Omental fat pad (tissue), 4 donors: ENCODE data around the gene RACGAP1. TPM values are rescaled to one million over a fixed set of nuclear protein-coding genes. Genes with fewer than 3 reads are reported as not detected.

ENCODE experiments used
- ATAC-seq: fragments of 150-250 bp; one replicate; pipeline ENCODE4 v1.9.1; 2016; ENCODE audit warnings: mild to moderate bottlenecking, moderate library complexity; ENCODE audit not compliant: low FRiP score
- DNase-seq: peaks from one replicate; pipeline ENCODE4 v3.0.0-alpha.2; 2019; ENCODE audit warnings: low spot score
- total RNA-seq, 4 donors: library from RNA; depleted of rRNA; stranded (reverse); fragments of >200 nt; gene quantifications; one replicate each; pipeline ENCODE4 v1.1.0, GENCODE V29; 2016
- TF ChIP-seq, protein P1 (sequence below), 3 donors: fragments of 450-650 bp; IDR thresholded peaks; one replicate each; pipeline ENCODE4 v1.5.1; 2016 to 2017; ENCODE audit warnings: antibody characterized with exemption in 3 of 3, mild to moderate bottlenecking in 3 of 3, moderate library complexity in 2 of 3

RACGAP1 gene
- total RNA-seq, 4 donors from 2014 or later: 5.2 to 15.3 (median 8.5) TPM

DNA sequence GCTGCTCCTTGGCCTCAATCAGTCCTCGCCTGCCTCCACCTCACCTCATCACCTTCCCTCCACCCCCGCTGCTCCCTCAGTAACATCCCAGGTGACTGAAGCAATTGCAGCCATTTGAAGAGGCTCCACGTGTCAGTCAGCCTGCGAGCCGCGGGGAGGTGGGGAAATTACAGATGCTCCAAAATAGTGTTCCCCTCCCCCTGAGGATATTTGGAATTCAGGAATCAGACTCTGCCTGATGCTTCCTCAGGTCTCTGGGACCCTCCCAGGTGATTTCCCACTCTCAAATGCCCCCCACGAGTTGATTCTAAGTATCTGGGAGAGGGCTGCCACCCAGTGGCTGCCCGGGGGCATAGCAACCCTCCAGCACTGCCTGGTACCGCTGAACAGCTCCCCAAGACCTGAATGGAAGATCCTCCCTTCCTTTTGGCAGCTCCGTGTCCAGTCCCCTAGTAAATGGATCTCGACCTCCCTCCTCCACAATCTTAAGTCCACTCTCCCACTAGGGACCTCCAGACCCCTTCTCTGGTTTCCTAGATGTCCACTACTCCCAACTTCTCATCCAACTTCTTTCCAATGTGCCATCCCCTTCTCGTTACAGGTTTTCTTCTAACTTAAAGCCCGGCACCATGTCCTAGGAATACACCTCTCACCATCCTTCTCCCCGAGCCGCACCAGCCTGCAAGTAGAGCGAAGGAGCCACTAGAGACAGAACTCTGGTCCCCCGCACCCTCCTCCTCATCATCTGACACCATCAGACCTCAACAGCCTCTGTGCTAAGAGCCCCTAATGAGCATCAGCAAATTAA is 30.7 kb upstream of the RACGAP1 start:
- DNase-seq (no peak), ATAC-seq (no peak)
- TF ChIP-seq, protein P1, sequence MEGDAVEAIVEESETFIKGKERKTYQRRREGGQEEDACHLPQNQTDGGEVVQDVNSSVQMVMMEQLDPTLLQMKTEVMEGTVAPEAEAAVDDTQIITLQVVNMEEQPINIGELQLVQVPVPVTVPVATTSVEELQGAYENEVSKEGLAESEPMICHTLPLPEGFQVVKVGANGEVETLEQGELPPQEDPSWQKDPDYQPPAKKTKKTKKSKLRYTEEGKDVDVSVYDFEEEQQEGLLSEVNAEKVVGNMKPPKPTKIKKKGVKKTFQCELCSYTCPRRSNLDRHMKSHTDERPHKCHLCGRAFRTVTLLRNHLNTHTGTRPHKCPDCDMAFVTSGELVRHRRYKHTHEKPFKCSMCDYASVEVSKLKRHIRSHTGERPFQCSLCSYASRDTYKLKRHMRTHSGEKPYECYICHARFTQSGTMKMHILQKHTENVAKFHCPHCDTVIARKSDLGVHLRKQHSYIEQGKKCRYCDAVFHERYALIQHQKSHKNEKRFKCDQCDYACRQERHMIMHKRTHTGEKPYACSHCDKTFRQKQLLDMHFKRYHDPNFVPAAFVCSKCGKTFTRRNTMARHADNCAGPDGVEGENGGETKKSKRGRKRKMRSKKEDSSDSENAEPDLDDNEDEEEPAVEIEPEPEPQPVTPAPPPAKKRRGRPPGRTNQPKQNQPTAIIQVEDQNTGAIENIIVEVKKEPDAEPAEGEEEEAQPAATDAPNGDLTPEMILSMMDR (IDR thresholded peaks at IDR 0.05): peak in 1 of 3 donors; percentile 71

DNA sequence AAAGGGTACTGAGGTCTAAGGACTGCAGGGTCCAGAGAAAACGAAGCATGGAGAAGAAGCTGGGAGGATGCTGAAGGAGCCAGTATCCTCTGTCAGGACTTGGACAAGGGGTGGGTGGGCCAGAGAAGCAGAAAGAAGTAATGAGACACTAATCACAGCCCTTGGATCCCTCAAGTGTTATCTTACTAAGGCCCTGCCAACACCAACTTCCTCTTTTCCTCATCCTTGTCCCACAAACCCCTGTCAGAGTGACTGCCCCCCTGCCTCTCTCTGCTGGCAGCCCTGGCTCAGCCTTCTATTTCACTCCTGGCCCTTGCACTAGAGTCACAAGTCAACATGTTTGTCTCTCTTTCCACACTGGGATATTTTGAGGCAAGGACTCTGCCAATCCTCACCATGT is 28.3 kb upstream of the RACGAP1 start:
- DNase-seq: no peak
- TF ChIP-seq, protein P1 (IDR thresholded peaks at IDR 0.05): no peak
- no peak for ATAC-seq

DNA sequence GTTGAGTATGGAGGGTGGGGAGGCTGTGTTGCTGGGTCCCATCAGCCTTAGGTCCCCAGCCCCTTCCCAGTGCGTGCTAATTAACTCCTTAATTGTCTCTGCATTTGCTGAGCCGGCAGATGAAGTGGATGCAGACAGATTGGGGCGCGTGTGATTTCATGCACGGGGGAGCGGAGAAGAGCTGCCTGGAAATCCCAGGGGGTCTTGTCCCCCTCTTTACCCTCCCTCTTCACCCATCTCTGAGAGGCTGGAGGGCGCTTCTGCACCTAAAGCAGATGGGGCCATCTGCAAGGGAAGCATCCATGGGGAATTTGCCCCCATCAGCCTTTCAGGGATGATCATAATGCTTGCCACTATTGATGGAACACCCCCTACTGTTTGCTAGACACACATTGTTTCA is 27.7 kb upstream of the RACGAP1 start:
- TF ChIP-seq, protein P1 (IDR thresholded peaks at IDR 0.05): no peak
- DNase-seq (no peak), ATAC-seq (no peak)

DNA sequence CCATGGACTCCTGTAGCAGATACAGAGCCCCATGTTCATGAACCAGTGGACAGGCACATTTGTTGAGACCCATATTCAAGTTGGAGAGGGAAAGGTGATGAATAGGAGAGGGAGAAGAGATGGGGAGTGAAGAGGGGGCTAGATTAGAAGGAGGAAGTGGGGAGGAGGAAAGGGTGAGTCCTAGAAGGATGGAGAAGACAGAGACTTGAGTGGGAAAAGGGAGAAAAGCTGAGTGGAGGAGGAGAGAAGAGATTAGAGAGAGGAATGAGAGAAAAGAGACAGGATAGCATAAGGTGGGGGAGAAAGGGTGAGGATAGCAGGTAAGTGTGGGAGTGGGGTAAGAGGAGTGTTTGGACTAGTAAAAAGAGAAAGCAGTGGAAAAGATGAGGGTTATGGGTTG is 27.2 kb upstream of the RACGAP1 start:
- ATAC-seq: no peak
- no peak for DNase-seq
- TF ChIP-seq, protein P1 (IDR thresholded peaks at IDR 0.05): no peak

DNA sequence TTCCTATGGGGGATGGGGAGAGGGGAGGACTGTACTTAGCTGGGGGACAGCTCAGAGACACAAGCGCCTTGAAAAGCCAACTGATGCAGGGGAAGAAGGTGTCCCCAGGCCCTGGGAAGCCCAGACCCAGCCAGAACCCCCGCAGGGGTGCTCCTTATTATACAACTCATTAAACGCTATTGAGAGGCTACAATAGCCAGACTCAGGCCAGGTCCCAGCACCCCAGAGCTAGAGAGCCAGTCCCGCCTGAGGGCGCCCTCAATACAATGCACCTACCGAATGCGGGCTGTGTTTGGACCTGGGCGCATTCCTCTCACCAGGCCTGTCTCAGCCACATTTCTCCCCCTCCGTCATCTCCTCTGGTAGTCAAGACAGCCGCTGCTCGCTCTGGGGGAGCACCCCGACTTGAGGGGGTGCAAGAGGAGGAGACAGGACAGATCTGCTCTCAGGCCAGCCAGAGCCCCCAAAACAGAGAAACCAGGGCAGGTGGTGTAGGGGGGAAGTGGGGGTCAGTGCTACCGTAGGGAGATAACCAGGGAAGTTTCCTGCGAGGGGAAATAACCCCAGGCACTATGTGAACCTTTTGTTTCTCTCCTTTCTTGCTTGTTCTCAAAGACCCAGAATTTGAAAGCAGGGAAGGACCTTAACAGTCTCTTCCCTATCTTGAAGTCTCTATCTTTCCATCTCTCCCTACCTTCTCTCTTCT is 26.0 kb upstream of the RACGAP1 start:
- no peak for ATAC-seq
- DNase-seq: no peak
- TF ChIP-seq, protein P1 (IDR thresholded peaks at IDR 0.05): no peak

DNA sequence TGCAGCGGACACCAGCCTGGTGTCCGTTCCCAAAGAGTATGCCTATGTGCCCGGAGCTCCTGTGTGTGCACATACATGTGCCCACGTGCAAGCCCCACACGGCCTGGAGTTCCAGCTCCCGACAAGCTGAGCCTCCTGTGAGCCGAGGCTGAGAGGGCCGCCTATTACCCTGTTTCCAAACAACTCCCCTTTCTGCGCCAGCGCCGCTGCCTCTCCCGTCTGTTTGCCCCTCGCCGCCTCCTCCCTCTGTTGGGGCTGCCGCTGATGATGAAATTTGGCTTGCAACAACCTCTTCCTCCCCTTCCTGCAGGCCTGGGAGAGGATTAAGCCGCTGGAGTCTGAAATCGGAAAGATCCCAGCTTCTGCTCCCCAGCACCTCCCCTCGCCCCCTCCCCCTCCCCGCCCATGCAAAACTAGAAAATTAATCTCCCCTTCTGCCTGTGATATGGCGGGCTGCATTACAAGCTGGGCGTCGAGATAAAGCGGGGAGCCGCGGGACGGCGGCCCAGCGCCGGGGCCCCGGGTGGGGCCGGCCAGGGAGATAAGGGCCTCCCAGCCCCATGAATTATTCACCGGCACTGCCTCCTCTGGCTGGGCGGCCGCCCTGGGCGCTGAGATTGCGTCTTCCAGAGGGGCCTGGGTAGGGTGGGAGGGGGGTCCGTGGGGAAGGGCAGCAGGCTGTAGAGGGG is 25.3 kb upstream of the RACGAP1 start:
- DNase-seq (no peak), ATAC-seq (peak; percentile 90)
- TF ChIP-seq, protein P1 (IDR thresholded peaks at IDR 0.05): no peak
